Endothelial cell (in vitro differentiated cells): ENCODE measurements around the gene UBE2E2. TPM values are rescaled to one million over a fixed set of nuclear protein-coding genes. Genes with fewer than 3 reads are reported as not detected.

ENCODE experiments used
- DNase-seq: peaks from one replicate; pipeline ENCODE4 v3.0.0; 2021; ENCODE audit warnings: low spot score
- H3K27ac Mint-ChIP-seq: one replicate; pipeline ENCODE4 v1.8.0; 2021; ENCODE audit warnings: mixed read lengths, inconsistent platforms; ENCODE audit not compliant: unreplicated experiment
- H3K27me3 Mint-ChIP-seq: one replicate; pipeline ENCODE4 v1.8.0; 2021; ENCODE audit warnings: mild to moderate bottlenecking, moderate library complexity, mixed read lengths, inconsistent platforms; ENCODE audit not compliant: unreplicated experiment
- H3K36me3 Mint-ChIP-seq: one replicate; pipeline ENCODE4 v1.8.0; 2021; ENCODE audit warnings: mild to moderate bottlenecking, low read depth, mixed read lengths, inconsistent platforms; ENCODE audit not compliant: unreplicated experiment
- H3K4me1 Mint-ChIP-seq: one replicate; pipeline ENCODE4 v1.8.0; 2021; ENCODE audit warnings: mild to moderate bottlenecking, mixed read lengths, inconsistent platforms; ENCODE audit not compliant: unreplicated experiment
- H3K4me3 Mint-ChIP-seq: one replicate; pipeline ENCODE4 v1.8.0; 2021; ENCODE audit warnings: mild to moderate bottlenecking, mixed read lengths, inconsistent platforms; ENCODE audit not compliant: unreplicated experiment
- H3K9me3 Mint-ChIP-seq: one replicate; pipeline ENCODE4 v1.8.0; 2021; ENCODE audit warnings: mixed read lengths, inconsistent platforms; ENCODE audit not compliant: unreplicated experiment
- total RNA-seq: library from RNA; stranded (reverse); fragmentation: NEBNext Ultra II Directional; extraction: Animal tissue kit (Norgen Biotek cat#: 25700); gene quantifications from one replicate; pipeline ENCODE4 v1.2.1, GENCODE V29; 2021; ENCODE audit not compliant: unreplicated experiment
- TF ChIP-seq, protein P1 (sequence below): fragments of 200-600 bp; sonication (generic); IDR thresholded peaks from one replicate; pipeline ENCODE4 v1.5.0; 2021; ENCODE audit warnings: antibody characterized with exemption; ENCODE audit not compliant: unreplicated experiment

UBE2E2 gene
- total RNA-seq, 1 donor from 2014 or later, result 46.9 TPM

DNA sequence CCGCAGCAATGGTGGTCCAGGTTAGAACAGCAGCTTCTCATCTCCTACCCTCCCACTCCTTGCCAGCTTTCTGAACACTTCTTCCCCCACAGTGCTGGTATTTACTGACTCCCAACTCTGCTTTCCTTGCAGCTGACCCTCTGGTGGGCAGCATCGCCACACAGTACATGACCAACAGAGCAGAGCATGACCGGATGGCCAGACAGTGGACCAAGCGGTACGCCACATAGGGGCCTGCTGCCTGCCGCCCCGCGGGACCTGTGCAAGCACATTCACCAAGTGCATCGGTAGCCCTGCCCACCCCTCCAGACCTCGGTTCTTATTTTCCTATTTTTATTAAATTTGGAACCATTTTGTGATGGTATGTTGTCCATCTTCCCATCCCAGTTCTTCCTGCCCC lies 386.5 kb downstream of the UBE2E2 start:
- DNase-seq, result no peak
- Mint-ChIP-seq H3K9me3 (no peaks in the 10 kb centered on the region), H3K4me1 (no peaks in the 10 kb centered on the region), H3K27ac (no peak overlapping the region), H3K4me3 (no peak overlapping the region), H3K27me3 (peaks cover 2% of the 10 kb centered on the region), H3K36me3 (peaks cover 4% of the 10 kb centered on the region)
- TF ChIP-seq, protein P1, sequence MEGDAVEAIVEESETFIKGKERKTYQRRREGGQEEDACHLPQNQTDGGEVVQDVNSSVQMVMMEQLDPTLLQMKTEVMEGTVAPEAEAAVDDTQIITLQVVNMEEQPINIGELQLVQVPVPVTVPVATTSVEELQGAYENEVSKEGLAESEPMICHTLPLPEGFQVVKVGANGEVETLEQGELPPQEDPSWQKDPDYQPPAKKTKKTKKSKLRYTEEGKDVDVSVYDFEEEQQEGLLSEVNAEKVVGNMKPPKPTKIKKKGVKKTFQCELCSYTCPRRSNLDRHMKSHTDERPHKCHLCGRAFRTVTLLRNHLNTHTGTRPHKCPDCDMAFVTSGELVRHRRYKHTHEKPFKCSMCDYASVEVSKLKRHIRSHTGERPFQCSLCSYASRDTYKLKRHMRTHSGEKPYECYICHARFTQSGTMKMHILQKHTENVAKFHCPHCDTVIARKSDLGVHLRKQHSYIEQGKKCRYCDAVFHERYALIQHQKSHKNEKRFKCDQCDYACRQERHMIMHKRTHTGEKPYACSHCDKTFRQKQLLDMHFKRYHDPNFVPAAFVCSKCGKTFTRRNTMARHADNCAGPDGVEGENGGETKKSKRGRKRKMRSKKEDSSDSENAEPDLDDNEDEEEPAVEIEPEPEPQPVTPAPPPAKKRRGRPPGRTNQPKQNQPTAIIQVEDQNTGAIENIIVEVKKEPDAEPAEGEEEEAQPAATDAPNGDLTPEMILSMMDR, result no peak

GRCh38 chr3:23590424-23591273 lies 387.5 kb downstream of the UBE2E2 start:
- Mint-ChIP-seq H3K27me3 (peaks cover 2% of the 10 kb centered on the region), H3K4me3 (no peak overlapping the region), H3K27ac (no peak overlapping the region), H3K9me3 (no peaks in the 10 kb centered on the region), H3K36me3 (peaks cover 4% of the 10 kb centered on the region), H3K4me1 (no peaks in the 10 kb centered on the region)
- TF ChIP-seq, protein P1, result no peak
- DNase-seq, result no peak

- peaks cover 2% of the 10 kb centered on the region for H3K27me3 Mint-ChIP-seq
- no peak overlapping the region for H3K27ac Mint-ChIP-seq
- no peak overlapping the region for H3K4me3 Mint-ChIP-seq
- H3K4me1 Mint-ChIP-seq, result no peaks in the 10 kb centered on the region
- TF ChIP-seq, protein P1, result no peak
- H3K9me3 Mint-ChIP-seq, result peaks cover 2% of the 10 kb centered on the region
- DNase-seq, result no peak
- H3K36me3 Mint-ChIP-seq, result peaks cover 7% of the 10 kb centered on the region
Observed at GRCh38 chr3:23591374-23591773, 388.2 kb downstream of the UBE2E2 start.

DNA sequence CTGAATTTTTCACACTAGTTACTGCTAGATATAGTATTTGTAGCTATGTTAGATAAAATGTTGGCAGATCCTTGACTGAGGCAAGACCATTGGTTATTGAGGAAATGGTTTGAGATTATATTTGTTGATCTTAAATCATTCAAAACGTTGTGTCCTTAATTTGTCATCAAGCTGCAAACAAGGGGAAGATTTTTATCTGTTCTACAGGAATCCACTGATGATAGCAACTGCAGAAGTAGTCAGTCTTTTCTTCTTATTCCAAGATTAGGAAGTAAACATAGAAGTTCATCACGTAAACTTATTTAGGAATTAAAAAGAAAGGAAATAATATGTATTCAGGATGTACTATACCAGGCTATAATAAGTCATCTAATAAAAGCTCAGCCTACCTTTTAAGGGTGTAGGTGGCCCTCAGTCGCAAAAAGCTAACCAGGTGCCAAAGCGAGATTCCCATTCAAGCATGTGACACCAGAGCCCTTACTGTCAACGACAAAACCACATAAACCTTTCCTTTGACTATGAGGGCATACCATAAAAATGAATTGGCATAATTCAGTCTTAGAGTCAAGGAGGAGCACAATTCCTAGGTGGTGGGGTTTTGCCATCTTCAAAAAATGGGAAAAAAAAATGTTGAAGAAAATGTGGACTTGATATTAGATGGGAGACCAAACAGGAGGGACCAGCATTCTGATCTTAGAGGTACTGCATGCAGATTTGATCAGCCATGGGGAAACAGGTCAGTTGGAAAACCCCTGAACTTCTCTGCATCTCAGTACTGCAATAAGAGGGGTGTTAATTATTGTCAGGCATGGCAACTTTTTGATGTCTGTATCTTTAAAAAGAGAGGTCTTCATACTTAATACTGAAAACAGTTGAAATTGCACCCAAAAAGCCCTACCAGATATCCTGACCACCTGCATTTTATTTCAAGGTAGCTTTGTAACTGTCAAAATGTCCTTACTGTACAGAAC lies 390.1 kb downstream of the UBE2E2 start:
- peaks cover 12% of the 10 kb centered on the region for H3K36me3 Mint-ChIP-seq
- TF ChIP-seq, protein P1, result no peak

More for the DNA sequence above, 390.1 kb downstream of the UBE2E2 start:
- H3K4me3 Mint-ChIP-seq, result no peak overlapping the region
- no peaks in the 10 kb centered on the region for H3K4me1 Mint-ChIP-seq
- peaks cover 7% of the 10 kb centered on the region for H3K9me3 Mint-ChIP-seq
- DNase-seq, result no peak
- H3K27ac Mint-ChIP-seq, result no peak overlapping the region
- H3K27me3 Mint-ChIP-seq, result peaks cover 2% of the 10 kb centered on the region
